ENCODE data around the gene HRH2. TPM values are rescaled to one million over a fixed set of nuclear protein-coding genes. Genes with fewer than 3 reads are reported as not detected.

The HRH2 gene
- total and polyA plus RNA-seq, 8 donors: 4.1 to 22.0 (median 8.2) TPM

DNA sequence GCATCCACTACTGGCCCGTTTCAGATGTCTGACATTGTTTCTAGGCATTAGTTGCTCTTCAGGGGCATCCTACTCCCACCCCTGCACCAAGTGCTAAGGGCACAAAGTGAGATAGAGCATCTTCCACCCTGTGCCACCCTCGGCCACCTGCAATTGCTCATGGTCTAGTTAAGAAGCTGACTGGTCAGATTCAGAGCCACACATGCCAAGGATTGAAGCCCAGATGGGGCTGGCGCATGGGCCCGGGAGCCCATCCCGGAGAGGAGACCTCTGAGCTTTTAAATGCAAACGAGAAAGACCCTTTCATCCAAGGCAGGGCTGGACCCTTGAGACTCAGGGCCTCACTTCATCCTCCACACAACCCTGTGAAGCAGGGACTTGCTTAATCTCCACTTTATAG lies 28.5 kb downstream of the HRH2 start:
- Histone ChIP-seq H3K36me3 (peaks cover 0 to 48% of the 10 kb centered on the region in 2 donors), H3K9me3 (no peaks in the 10 kb centered on the region), H3K4me3 (no peak overlapping the region), H3K27ac (no peak overlapping the region), H3K27me3 (peaks cover 0 to 24% of the 10 kb centered on the region in 2 donors), H3K4me1 (peaks cover 0 to 62% of the 10 kb centered on the region in 2 donors)
- ATAC-seq (no peak), DNase-seq (no peak)
- intact Hi-C loops (cut with DNase I): no loop called here
- TF ChIP-seq, protein P1, sequence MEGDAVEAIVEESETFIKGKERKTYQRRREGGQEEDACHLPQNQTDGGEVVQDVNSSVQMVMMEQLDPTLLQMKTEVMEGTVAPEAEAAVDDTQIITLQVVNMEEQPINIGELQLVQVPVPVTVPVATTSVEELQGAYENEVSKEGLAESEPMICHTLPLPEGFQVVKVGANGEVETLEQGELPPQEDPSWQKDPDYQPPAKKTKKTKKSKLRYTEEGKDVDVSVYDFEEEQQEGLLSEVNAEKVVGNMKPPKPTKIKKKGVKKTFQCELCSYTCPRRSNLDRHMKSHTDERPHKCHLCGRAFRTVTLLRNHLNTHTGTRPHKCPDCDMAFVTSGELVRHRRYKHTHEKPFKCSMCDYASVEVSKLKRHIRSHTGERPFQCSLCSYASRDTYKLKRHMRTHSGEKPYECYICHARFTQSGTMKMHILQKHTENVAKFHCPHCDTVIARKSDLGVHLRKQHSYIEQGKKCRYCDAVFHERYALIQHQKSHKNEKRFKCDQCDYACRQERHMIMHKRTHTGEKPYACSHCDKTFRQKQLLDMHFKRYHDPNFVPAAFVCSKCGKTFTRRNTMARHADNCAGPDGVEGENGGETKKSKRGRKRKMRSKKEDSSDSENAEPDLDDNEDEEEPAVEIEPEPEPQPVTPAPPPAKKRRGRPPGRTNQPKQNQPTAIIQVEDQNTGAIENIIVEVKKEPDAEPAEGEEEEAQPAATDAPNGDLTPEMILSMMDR (IDR thresholded peaks at IDR 0.05): no peak

DNA sequence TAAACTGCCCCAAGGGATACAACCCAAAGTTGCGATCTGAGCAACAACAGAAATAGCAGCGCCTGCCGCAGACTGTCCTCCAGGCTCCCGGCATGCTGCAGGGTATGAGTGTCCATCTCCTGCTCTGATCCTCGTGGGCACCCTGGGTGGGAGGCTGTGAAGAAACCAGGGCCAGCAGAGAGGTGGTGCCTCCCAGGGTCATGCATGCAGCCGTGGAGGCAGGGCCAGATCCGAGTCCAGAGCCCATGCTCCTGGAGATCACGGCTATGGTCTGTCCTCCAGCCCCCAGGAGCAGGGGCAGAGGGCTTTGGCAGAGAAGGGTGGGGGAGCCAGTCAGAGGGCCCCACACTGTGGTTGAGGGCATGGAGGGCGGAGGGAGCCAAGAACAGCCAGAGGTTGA lies 29.0 kb downstream of the HRH2 start:
- TF ChIP-seq, protein P1 (IDR thresholded peaks at IDR 0.05): no peak
- Histone ChIP-seq H3K9me3 (no peaks in the 10 kb centered on the region), H3K4me3 (no peak overlapping the region), H3K27me3 (peaks cover 0 to 21% of the 10 kb centered on the region in 2 donors), H3K36me3 (peaks cover 0 to 48% of the 10 kb centered on the region in 2 donors), H3K4me1 (peaks cover 0 to 64% of the 10 kb centered on the region in 2 donors), H3K27ac (no peak overlapping the region)
- ATAC-seq (no peak), DNase-seq (peak in 1 of 4 donors; percentile 57)
- intact Hi-C loops (cut with DNase I): no loop called here

DNA sequence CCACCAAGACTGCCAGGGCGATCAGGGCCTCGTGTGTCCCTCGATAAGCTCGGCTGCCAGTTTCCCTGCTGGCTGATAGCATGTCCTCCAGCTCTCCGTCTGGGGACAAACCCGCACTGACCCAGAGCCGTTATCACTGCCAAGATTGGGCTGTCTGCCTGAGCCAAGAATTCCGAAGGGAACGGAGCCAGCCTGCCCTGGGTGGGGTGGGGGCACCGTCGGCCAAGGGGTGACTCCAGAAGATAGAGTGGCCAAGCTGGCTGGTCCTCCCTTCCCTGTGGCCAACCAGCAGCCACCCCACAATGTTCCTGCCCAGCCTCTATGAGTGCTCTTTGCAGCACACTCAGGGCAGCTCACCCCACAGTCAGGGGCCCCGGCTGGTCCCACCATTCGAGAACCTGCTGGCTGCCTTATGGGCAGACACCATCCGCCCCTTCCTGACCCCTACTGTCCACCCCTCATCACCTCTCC lies 29.4 kb downstream of the HRH2 start:
- peak in 1 of 4 donors; percentile 68 for DNase-seq
- H3K27me3 ChIP-seq: peaks cover 0 to 21% of the 10 kb centered on the region in 2 donors

DNA sequence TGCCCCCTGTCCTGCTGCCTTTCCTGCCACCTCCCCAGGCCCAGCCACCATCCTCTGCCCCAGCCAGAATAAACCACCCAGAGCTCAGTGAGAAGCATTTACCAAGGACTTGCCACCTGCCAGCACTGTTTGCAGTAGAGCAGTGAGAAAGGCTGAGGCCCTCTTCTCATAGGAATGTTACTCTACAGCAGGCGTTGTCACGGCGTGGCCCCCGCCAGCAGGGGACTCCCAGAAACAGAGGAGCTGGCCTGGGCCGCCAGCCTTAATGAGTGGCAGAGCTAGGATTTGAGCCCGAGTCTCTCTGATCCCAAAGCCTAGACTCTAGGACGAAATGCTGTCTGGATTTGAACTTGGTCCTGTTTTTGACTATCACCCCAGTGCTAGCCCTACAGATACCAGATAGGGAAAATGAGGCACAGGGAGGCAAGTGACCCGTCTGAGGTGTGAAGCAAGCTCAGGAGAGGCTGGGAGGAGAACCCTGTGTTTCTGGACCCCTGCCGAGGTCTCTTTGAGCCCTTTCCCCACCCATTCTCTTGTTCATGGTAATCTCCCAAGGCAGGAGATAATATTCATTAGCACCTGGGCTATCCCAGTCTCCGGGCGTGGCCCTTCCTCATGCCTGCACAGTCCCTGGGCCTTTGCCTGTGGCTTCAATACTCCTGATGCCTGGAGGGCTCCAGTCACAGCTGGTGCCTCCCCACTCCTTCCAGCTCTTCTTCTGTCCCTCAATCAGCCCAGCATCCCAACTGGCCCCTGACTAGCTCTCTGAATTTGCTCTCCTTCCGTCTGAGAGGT lies 30.7 kb downstream of the HRH2 start:
- H3K27ac ChIP-seq: peak overlapping the region in 1 of 2 donors; percentile 88

More for the DNA sequence above, 29.4 kb downstream of the HRH2 start:
- H3K27ac ChIP-seq: peak overlapping the region in 1 of 2 donors; percentile 88
- no peak overlapping the region for H3K4me3 ChIP-seq
- TF ChIP-seq, protein P1 (IDR thresholded peaks at IDR 0.05): no peak
- intact Hi-C loops (cut with DNase I): no loop called here
- peaks cover 0 to 48% of the 10 kb centered on the region in 2 donors for H3K36me3 ChIP-seq
- peaks cover 0 to 68% of the 10 kb centered on the region in 2 donors for H3K4me1 ChIP-seq
- no peak for ATAC-seq
- no peaks in the 10 kb centered on the region for H3K9me3 ChIP-seq

More for the DNA sequence above, 30.7 kb downstream of the HRH2 start:
- Histone ChIP-seq H3K9me3 (no peaks in the 10 kb centered on the region), H3K36me3 (peaks cover 0 to 36% of the 10 kb centered on the region in 2 donors), H3K4me1 (peaks cover 0 to 81% of the 10 kb centered on the region in 2 donors), H3K4me3 (no peak overlapping the region), H3K27me3 (peaks cover 0 to 21% of the 10 kb centered on the region in 2 donors)
- peak in 1 of 4 donors; percentile 54 for DNase-seq
- no peak for ATAC-seq
- intact Hi-C loops (cut with DNase I): no loop called here
- TF ChIP-seq, protein P1 (IDR thresholded peaks at IDR 0.05): no peak

Data from left lung (tissue), 10 donors.